Ishikawa (cell line): ENCODE data around the gene IER5.

Source experiments
- CEBPB ChIP-seq: IDR thresholded peaks from 2 replicates; pipeline ENCODE4 v1.6.1; 2012
- CREB1 ChIP-seq: IDR thresholded peaks from 2 replicates; pipeline ENCODE4 v1.6.1; 2012; ENCODE audit warnings: low read depth
- EGR1 ChIP-seq: IDR thresholded peaks from 2 replicates; pipeline ENCODE4 v1.6.1; 2012
- EP300 ChIP-seq: IDR thresholded peaks from 2 replicates; pipeline ENCODE4 v1.6.1; 2012; ENCODE audit warnings: borderline replicate concordance
- FOXM1 ChIP-seq: IDR thresholded peaks from 2 replicates; pipeline ENCODE4 v1.6.1; 2012; ENCODE audit warnings: low read depth, borderline replicate concordance
- NFIC ChIP-seq: IDR thresholded peaks from 2 replicates; pipeline ENCODE4 v1.6.1; 2012
- RAD21 ChIP-seq: IDR thresholded peaks from 2 replicates; pipeline ENCODE4 v1.6.1; 2012; ENCODE audit warnings: low read depth
- TAF1 ChIP-seq: IDR thresholded peaks from 2 replicates; pipeline ENCODE4 v1.6.1; 2012; ENCODE audit warnings: low read depth, mild to moderate bottlenecking
- TCF12 ChIP-seq: IDR thresholded peaks from 2 replicates; pipeline ENCODE4 v1.6.1; 2012; ENCODE audit warnings: low read depth
- TEAD4 ChIP-seq: IDR thresholded peaks from 2 replicates; pipeline ENCODE4 v1.6.1; 2012
- YY1 ChIP-seq: IDR thresholded peaks from 2 replicates; pipeline ENCODE4 v1.6.1; 2012; ENCODE audit warnings: low read depth
- ZBTB7A ChIP-seq: IDR thresholded peaks from 2 replicates; pipeline ENCODE4 v1.6.1; 2012; ENCODE audit warnings: low read depth
- TF ChIP-seq, protein P1 (sequence below): IDR thresholded peaks from 2 replicates; pipeline ENCODE4 v1.6.1; 2012
- TF ChIP-seq, protein P2 (sequence below): IDR thresholded peaks from 2 replicates; pipeline ENCODE4 v1.6.1; 2012
- TF ChIP-seq, protein P3 (sequence below): IDR thresholded peaks from 2 replicates; pipeline ENCODE4 v1.6.1; 2012; ENCODE audit warnings: low read depth, mild to moderate bottlenecking

IER5 gene

DNA sequence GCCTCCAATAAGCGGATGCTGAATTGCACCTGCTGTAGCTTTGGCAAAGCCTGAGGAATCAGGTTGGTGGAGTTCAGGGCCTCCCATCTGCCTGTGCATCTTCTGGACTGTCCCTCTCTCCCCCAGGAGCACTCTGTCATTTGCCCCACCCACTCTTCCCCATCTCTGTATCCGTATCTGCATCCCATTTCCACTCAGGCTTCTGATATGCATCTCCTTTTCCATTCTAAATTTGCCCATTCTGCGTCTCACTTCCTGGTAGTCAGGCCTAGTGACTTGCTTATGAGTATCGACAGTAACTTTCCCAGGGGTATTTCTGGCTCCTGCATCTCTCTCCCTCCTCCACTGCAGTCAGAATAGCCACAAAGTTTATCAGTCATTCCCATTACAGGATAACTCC lies 39.1 kb upstream of the IER5 start:
- no peak for TF ChIP-seq ZBTB7A
- TF ChIP-seq, protein P1, sequence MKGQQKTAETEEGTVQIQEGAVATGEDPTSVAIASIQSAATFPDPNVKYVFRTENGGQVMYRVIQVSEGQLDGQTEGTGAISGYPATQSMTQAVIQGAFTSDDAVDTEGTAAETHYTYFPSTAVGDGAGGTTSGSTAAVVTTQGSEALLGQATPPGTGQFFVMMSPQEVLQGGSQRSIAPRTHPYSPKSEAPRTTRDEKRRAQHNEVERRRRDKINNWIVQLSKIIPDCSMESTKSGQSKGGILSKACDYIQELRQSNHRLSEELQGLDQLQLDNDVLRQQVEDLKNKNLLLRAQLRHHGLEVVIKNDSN = no peak

DNA sequence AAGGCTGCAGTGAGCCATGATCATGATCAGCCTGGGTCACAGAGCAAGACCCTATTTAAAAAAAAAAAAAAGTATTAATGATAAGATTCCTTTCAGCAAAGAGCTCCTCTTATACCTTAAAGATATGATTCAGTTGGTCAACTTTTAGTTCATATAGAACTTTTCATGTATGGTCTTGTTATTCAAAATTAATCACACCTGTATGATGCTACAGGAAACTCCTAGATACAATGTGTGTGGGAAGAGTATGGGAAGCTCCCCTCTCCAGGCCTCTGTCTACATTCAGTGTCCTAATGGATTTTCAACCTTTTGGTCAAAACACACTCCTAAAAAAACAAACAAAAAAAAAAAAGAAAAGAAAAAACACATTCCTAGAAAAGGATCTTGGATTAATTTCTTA lies 37.6 kb upstream of the IER5 start:
- no peak for TF ChIP-seq TAF1
- no peak for TF ChIP-seq TCF12
- no peak for TF ChIP-seq FOXM1
- TF ChIP-seq EP300 = no peak
- TF ChIP-seq EGR1 = no peak
- TF ChIP-seq TEAD4 = no peak
- no peak for TF ChIP-seq CEBPB
- TF ChIP-seq NFIC = no peak
- no peak for TF ChIP-seq CREB1
- TF ChIP-seq, protein P1 = no peak
- TF ChIP-seq ZBTB7A = no peak

DNA sequence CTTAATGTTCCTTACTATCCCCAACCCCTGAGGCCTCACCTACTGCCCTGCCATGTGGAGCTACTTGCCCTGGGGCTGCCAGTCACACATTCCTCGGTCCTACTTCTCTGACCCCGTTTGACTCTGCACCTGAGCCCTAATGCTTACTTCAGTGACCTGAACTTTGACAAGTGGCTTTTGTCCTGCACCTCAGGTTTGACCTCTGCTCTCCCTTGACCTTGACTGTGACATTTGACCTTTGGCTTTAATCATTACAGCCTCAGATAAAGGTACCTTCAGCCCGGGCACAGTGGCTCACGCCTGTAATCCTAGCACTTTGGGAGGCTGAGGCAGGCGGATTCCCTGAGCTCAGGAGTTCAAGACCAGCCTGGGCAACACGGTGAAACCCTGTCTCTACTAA lies 31.9 kb upstream of the IER5 start:
- TF ChIP-seq, protein P2, sequence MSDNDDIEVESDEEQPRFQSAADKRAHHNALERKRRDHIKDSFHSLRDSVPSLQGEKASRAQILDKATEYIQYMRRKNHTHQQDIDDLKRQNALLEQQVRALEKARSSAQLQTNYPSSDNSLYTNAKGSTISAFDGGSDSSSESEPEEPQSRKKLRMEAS = no peak
- TF ChIP-seq TAF1 = no peak

DNA sequence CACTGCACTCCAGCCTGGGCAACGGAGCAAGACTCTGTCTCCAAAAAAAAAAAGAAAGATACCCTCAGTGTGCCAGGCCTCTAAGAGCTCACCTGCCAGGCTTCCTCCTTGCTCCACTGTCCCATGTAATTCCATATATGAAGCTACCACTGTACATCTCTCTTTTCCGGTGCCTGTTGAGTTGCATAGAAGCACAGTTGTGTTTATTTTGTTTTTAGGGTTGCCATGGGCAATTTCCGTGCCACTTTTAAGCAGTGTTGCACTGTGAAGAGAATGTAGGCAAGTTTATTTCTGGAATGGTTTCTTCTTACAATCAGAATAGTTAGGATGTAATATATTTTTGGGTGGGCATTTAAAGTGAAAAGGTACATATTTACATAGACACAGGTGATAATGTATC lies 31.4 kb upstream of the IER5 start:
- TF ChIP-seq, protein P2 = no peak
- TF ChIP-seq TAF1 = no peak
- TF ChIP-seq, protein P3, sequence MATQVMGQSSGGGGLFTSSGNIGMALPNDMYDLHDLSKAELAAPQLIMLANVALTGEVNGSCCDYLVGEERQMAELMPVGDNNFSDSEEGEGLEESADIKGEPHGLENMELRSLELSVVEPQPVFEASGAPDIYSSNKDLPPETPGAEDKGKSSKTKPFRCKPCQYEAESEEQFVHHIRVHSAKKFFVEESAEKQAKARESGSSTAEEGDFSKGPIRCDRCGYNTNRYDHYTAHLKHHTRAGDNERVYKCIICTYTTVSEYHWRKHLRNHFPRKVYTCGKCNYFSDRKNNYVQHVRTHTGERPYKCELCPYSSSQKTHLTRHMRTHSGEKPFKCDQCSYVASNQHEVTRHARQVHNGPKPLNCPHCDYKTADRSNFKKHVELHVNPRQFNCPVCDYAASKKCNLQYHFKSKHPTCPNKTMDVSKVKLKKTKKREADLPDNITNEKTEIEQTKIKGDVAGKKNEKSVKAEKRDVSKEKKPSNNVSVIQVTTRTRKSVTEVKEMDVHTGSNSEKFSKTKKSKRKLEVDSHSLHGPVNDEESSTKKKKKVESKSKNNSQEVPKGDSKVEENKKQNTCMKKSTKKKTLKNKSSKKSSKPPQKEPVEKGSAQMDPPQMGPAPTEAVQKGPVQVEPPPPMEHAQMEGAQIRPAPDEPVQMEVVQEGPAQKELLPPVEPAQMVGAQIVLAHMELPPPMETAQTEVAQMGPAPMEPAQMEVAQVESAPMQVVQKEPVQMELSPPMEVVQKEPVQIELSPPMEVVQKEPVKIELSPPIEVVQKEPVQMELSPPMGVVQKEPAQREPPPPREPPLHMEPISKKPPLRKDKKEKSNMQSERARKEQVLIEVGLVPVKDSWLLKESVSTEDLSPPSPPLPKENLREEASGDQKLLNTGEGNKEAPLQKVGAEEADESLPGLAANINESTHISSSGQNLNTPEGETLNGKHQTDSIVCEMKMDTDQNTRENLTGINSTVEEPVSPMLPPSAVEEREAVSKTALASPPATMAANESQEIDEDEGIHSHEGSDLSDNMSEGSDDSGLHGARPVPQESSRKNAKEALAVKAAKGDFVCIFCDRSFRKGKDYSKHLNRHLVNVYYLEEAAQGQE = no peak
- TF ChIP-seq CEBPB = no peak
- no peak for TF ChIP-seq FOXM1
- TF ChIP-seq, protein P1 = no peak
- no peak for TF ChIP-seq NFIC
- no peak for TF ChIP-seq EP300
- TF ChIP-seq CREB1 = no peak
- TF ChIP-seq TEAD4 = no peak
- no peak for TF ChIP-seq RAD21
- TF ChIP-seq ZBTB7A = no peak
- TF ChIP-seq EGR1 = no peak
- no peak for TF ChIP-seq YY1
- no peak for TF ChIP-seq TCF12

DNA sequence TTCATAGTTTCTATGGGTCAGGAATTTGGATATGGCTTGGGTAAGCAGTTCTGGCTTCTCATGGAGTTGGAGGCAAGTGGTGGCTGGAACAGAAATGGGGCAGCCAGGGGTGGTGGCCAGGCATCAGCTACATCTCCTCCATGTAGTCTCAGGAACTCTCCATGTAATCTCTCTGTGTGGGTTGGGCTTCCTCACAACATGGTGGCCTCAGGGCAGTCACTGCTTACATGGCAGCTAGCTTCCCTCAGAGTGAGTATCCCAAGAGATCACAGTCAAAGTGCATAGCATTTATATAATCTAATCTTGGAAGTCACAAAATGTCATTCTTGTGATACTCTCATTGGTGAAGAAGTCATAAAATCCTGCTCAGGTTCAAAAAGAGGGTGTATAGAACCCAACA lies 29.1 kb upstream of the IER5 start:
- TF ChIP-seq, protein P1 = no peak
- TF ChIP-seq RAD21 (no peak), NFIC (no peak), TEAD4 (no peak), TCF12 (no peak), EP300 (no peak), YY1 (no peak), FOXM1 (no peak), CEBPB (no peak), EGR1 (no peak), CREB1 (no peak), ZBTB7A (no peak), TAF1 (no peak)
- TF ChIP-seq, protein P3 = no peak
- TF ChIP-seq, protein P2 = no peak

DNA sequence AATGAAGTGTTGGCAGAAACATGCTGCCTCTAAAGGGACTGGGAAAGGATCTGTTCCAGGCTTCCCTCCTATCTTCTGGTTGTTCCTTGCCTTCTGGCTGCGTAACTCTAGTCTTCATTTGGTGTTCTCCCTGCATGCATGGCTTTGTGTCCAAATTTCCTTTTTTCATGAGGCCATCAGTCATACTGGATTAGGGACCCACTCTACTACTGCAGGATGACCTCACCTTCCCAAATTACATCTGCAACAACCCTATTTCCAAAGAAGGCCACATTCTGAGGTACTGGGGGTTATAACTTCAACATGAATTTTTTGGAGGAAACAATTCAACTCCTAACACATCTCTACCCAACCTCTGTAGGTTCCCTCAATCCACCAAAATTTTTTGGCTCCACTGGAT lies 28.4 kb upstream of the IER5 start:
- TF ChIP-seq, protein P2 = no peak
- TF ChIP-seq, protein P3 = no peak
- no peak for TF ChIP-seq CEBPB
- TF ChIP-seq, protein P1 = no peak
- TF ChIP-seq ZBTB7A = no peak
- TF ChIP-seq TEAD4 = no peak
- no peak for TF ChIP-seq CREB1
- TF ChIP-seq YY1 = no peak
- TF ChIP-seq NFIC = no peak
- TF ChIP-seq TCF12 = no peak
- TF ChIP-seq FOXM1 = no peak
- TF ChIP-seq EP300 = no peak
- TF ChIP-seq TAF1 = no peak
- TF ChIP-seq EGR1 = no peak
- no peak for TF ChIP-seq RAD21
